ENCODE results near the gene STK11.

STK11 gene

DNA sequence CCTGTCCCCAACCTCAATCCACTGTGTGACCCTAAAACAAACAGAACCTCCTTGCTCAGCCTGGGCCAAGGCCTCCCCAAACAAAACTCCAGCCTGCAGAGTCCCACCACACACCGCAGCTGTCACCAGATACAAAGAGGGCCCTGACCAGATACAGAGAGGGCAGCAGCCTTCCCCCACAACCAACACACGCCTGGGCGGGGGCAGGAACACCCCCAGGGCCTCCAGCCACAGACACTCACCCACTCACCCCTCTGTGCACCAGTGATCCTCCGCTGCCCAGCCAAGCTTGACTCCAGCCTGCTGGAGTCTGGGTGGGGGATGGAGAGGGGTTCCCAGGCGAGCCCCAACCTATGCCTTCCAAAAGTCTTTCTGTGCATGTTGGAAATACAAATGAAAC lies 57.6 kb downstream of the STK11 start:
- no peak for DNase-seq

DNA sequence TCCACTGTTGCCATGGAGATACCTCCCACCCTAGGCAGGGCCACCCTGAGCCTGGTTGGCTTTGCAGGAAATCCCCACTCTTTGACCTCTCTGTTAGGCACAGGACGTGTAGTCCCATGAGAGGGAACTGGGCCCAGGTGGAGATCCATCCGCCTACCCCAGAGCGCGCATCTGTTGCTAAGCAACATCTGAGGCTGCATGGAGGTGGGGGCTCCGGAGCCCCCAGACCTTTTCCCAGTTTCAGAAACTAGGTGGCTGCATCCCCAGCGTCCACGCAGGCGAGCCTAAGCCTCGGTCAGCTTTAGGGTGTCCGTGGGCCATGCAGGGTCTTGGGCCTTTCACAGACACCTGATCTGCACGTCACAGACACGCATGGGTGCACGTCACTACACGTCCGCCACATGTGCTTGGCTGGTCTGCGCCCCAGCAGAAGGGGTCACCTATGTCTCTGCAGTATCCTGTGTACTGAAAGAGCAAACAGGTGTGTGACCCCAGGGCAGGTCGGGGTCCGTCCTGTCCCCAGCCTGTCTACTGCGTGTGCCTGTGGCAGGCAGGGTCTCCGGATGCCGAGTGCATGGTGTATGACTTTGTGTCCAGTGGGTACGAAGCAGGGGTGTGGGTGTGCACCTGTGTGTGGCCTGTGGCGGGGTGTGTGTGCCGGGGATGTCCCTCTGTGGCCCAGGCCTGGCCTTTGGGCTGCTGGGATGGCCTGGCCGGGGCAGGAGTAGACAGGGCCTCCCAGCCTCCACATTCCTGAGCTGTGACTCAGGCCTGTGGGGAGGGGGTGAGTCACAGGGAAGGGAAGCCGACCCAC lies 59.4 kb downstream of the STK11 start:
- no peak for DNase-seq

DNA sequence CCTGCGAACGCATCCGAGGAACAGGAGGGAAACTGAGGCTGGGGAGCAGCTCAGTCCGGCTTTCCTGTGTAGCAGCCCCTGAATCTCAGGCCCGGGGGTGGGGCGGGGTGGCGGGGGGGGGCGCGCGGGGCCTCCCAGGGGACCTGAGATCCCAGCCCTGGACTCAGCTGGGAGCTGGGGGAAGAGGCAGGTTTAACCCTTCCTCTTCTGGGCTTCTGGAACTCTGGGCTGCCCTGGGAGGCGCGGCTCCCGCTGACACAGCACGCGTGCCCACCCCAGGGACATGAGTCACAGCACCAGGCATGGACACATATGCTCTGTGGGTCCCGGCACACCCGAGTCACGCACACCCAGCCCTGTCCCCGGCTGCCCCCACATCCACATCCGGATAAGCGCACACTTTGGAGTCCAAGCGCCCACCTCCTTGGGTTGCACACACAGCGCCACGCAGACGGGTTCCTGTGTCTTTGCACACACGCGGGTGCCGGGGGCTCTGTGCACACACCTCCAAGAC lies 60.1 kb downstream of the STK11 start:
- DNase-seq, result no peak

DNA sequence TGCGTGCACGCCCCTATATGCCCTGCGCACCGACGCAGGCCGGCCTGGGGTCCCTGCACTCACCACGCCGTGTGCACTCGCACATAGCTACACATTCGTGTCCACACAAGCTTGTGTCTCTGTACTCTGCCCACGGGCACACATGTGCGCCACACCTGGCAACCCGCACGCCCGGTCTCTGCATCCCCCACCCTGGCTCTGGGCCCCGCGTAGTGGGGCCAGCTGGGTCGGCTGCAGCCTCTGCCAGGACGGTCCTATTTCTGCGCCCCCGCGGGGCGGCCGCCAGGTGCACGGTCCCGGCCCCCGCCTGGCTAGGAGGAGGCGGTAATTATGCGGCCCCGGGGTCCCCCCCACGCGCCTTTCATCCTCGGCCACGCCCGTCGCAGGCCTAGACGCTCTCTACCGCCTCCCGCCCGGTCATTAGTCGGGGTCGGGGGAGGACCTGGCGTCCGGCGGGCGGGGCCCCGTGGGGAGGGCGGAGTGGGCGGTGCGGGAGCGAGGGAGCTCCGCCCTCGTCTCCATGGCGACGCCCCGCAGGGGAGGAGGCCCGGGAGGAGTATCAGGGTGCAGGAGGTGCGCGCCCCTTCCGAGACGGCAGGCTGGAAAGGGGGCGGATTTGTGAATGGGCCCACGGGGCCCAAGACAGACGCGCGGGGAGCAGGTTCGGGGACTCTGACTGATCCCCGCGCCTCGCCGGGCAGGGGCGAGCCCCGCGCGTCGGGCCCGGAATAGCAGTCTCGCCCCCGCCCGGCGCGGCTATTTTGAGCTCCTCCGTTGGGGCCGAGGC lies 60.7 kb downstream of the STK11 start:
- DNase-seq, result peak; percentile 87

DNA sequence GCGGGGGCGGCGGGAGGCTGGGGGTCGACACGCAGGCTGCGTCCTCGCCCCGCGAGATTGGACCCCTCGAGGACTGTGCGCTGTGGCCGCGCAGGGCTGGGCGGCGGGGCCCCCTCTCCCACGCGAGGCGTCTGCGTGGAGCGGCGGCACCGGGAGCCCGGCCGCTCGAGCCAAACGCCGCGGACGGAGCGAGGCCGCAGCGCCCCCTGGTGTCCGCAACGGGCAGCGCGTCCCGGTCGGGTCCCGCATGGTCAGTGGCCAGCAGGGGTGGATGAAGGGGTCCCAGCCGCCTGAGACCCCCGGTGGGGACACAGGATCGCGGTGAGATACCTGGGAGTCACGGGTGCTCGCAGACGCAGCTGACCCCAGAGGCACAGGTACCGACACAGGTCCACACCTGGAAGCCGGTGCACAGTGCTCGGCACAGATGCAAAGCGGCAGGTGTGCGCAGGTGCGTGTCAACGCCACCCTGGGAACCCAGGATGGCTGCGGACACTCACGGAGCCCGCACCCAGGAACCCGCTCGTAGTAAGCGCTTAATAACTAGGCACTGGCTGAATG lies 61.4 kb downstream of the STK11 start:
- peak; percentile 50 for DNase-seq

DNA sequence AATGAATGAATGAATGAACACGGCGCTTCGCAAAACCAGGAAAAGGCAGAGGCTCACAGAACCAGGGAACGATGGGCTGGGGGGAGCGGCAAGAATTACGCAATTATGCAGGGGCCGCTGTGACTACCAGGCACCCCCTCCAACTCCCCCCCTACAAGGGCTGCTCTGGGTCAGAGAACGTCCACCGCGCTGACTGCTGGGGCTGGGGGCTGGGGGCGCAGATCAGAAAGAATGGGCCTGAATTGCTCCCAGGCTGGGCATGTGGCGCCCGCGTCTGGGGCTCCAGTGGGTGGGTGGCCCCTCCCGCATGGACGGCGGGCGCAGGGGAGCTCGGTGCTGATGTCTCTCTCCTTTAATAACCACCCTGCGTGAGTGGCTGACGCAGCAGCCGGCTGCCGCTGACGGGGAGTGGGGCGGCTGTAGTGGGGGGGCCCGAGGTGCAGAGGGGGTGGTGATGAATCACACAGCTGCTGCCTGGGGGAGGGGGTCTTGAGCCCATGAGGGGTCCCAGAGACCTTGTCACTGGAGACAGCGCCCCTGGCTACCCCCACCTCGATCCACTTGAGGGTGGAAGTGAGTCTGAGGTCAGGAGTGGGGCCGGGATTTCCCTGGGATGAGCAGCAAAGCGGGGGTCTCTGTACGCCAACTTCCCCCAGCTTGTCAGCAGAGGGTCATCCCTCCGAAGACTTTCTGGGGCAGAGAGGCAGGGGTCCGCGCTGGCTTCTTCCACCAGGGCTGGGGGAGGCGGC lies 62.1 kb downstream of the STK11 start:
- DNase-seq, result no peak

- no peak for DNase-seq
Observed at GRCh38 chr19:1268226-1269064, 62.9 kb downstream of the STK11 start.

GRCh38 chr19:1269065-1269477 lies 63.5 kb downstream of the STK11 start, which contains the start of gene CIRBP:
CIRBP (plus strand) TSS chr19:1269332; CDS start chr19:1270934, 1,602 bp downstream.
- DNase-seq, result peak; percentile 97

- DNase-seq, result peak; percentile 80
Observed at GRCh38 chr19:1269478-1270212, 64.1 kb downstream of the STK11 start.

GRCh38 chr19:1270213-1270853 lies 64.8 kb downstream of the STK11 start:
- no peak for DNase-seq

DNA sequence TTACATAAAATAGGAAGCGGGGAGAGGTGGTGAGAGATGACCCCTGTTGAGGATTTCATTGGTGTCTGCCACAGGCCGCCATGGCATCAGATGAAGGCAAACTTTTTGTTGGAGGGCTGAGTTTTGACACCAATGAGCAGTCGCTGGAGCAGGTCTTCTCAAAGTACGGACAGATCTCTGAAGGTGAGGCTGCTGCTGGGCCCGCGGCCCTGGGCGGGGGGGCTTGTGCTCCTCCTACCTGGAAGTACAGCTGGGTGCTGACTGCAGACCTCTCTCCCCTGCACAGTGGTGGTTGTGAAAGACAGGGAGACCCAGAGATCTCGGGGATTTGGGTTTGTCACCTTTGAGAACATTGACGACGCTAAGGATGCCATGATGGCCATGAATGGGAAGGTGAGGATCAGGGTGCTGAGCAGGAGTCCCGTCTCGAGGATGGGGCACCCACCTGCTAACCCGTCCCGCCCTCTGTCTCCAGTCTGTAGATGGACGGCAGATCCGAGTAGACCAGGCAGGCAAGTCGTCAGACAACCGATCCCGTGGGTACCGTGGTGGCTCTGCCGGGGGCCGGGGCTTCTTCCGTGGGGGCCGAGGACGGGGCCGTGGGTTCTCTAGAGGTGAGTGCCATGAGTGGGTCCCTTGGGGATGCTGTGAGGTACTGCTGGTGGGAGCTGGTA lies 65.4 kb downstream of the STK11 start:
- no peak for DNase-seq

DNA sequence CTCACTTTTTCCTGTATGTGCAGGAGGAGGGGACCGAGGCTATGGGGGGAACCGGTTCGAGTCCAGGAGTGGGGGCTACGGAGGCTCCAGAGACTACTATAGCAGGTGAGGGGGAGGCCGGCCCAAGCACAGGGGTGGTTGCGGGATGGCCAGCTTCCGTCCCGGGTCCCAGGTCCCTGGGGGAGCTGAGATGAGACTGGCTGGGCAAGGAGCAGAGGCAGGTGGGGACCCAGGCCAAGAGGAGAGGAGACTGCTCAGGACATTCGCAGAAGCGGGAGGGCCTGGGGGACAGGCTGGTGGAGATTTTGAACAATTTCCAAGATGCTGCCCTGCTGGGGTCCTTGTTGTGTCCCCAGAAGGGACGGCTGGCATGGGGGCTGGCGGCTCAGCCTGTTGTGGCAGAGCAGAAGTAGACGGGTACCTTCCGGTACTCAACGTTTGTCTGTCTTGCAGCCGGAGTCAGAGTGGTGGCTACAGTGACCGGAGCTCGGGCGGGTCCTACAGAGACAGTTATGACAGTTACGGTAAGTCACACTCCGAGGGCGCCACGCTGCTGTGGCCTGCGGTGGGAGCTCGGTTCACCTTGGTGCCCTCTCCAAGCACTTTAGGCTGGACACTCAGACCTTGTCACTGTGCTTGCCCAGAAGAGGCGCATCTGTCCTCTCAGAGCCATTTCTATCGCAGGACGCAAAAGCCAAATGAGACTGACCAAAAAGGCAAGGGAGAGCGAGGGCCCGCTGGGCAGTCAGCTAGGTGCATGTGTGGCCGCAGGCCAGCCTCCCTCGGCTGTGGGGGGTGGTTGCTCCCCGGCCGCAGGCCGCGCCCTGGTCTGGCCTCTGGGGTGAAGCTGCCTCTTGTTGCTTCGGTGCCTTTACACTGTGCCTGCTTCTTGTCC lies 66.2 kb downstream of the STK11 start:
- DNase-seq, result no peak

DNA sequence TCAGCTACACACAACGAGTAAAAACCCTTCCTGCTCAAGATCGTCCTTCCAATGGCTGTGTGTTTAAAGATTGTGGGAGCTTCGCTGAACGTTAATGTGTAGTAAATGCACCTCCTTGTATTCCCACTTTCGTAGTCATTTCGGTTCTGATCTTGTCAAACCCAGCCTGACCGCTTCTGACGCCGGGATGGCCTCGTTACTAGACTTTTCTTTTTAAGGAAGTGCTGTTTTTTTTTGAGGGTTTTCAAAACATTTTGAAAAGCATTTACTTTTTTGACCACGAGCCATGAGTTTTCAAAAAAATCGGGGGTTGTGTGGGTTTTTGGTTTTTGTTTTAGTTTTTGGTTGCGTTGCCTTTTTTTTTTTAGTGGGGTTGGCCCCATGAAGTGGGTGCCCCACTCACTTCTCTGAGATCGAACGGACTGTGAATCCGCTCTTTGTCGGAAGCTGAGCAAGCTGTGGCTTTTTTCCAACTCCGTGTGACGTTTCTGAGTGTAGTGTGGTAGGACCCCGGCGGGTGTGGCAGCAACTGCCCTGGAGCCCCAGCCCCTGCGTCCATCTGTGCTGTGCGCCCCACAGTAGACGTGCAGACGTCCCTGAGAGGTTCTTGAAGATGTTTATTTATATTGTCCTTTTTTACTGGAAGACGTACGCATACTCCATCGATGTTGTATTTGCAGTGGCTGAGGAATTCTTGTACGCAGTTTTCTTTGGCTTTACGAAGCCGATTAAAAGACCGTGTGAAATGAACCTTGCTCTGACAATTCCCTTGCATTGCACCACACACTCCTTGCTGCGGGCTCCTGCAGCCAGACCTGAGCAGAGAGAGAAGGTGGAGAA lies 67.1 kb downstream of the STK11 start:
- DNase-seq, result no peak

GRCh38 chr19:1273263-1274041 lies 67.9 kb downstream of the STK11 start:
- DNase-seq, result no peak

GRCh38 chr19:1274081-1274851 lies 68.7 kb downstream of the STK11 start:
- DNase-seq, result no peak

DNA sequence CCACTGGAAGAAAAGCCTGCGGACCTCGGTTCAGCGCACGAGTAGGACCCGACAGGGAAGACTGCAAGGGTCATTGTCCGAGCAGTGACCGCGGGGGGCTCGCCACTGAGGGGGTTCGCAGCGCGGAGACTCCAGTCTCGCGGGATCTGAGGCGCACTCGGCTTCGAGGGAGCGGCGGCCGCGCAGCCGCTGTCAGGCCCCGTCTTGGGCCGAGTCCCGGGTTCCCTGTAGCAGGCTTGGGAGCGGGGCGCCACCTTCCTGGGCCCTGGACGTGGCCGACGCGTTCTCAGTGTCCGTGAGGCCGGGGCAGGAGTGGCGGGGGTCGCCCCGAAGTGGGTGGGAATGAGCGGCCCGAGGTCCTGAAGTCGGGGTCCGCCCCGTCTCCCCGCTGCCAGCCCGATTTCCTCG lies 69.3 kb downstream of the STK11 start:
- no peak for DNase-seq

Measured in NCI-H774 (cell line).